ENCODE results near the gene HIPK1.

DNA sequence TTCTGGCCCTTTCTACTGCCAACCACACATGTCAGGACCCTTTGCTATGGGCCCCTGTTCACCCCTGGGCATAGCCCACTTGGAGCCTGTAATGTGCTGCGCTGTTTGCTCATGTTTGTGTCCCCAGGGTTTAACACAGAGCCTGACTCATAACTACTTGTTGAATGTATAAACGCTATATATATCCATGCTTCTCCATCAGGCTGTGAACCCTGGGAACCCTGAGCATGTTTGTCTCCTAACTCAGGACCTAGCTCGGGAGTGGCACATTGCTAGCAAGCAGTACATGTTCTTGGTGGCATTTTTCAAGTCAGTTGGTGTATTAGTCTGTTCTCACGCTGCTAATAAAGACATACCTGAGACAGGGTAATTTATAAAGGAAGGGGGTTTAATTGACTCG is 58.1 kb downstream of the HIPK1 start:
- no peak for TF ChIP-seq ELF4 (CRISPR knock-in tag; IDR thresholded peaks at IDR 0.05; ENCODE audit: low read depth)
- TF ChIP-seq, protein P1, sequence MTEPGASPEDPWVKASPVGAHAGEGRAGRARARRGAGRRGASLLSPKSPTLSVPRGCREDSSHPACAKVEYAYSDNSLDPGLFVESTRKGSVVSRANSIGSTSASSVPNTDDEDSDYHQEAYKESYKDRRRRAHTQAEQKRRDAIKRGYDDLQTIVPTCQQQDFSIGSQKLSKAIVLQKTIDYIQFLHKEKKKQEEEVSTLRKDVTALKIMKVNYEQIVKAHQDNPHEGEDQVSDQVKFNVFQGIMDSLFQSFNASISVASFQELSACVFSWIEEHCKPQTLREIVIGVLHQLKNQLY (CRISPR knock-in tag; IDR thresholded peaks at IDR 0.05): no peak
- no peak for TF ChIP-seq ZNF263 (CRISPR knock-in tag; IDR thresholded peaks at IDR 0.05; ENCODE audit: low read depth)
- no peak for TF ChIP-seq KAT7 (CRISPR knock-in tag; IDR thresholded peaks at IDR 0.05; ENCODE audit: borderline replicate concordance)

Measured in WTC11 (cell line).